IMR-90 (cell line): ENCODE measurements around the gene MIOX. TPM values are rescaled to one million over a fixed set of nuclear protein-coding genes. Genes with fewer than 3 reads are reported as not detected.

Experiments
- ATAC-seq: fragments of 200-7000 bp; cut with Tn5 transposase; 2 replicates; pipeline ENCODE4 v1.9.1; 2020; ENCODE audit warnings: low read depth, mild to moderate bottlenecking, moderate library complexity
- BruUV-seq: library from RNA; stranded (reverse); fragments of 400-500 nt; replicated peaks from 2 replicates; lab custom pipeline; 2021; lab: Mats Ljungman, UMichigan
- CTCF ChIA-PET: fragments of 300-600 bp; formaldehyde crosslinking; extraction: SDS; loops from one replicate; lab custom pipeline; 2021; ENCODE audit warnings: antibody characterized with exemption; lab: Yijun Ruan, JAX
- POLR2A ChIA-PET: fragments of 300-600 bp; sonication (Branson Sonifier 250); formaldehyde crosslinking; loops from one replicate; lab custom pipeline; 2022; ENCODE audit warnings: antibody characterized with exemption; ENCODE audit not compliant: unreplicated experiment; lab: Charles Lee
- DNase-seq: peaks from one replicate; pipeline ENCODE4 v3.0.0; 2013
- H2AFZ ChIP-seq: replicated peaks from 2 replicates; pipeline ENCODE3; 2013; ENCODE audit warnings: low read length, mild to moderate bottlenecking; ENCODE audit not compliant: poor library complexity
- H2AK5ac ChIP-seq: 2 replicates; pipeline ENCODE4 v1.6.1; 2013; ENCODE audit warnings: low read depth, low read length, inconsistent platforms
- H2AK9ac ChIP-seq: replicated peaks from 2 replicates; pipeline ENCODE3; 2013; ENCODE audit warnings: mild to moderate bottlenecking, low read depth, low read length, moderate library complexity; ENCODE audit not compliant: poor library complexity
- H2BK120ac ChIP-seq: 2 replicates; pipeline ENCODE4 v1.6.1; 2013; ENCODE audit warnings: low read depth, low read length, inconsistent platforms
- H2BK15ac ChIP-seq: 3 replicates; pipeline ENCODE4 v1.6.1; 2013; ENCODE audit warnings: low read depth, low read length, inconsistent platforms
- H2BK20ac ChIP-seq: 2 replicates; pipeline ENCODE4 v1.6.1; 2013; ENCODE audit warnings: low read depth, mild to moderate bottlenecking, inconsistent platforms, low read length, moderate library complexity
- H2BK5ac ChIP-seq: 2 replicates; pipeline ENCODE4 v1.6.1; 2013; ENCODE audit warnings: mild to moderate bottlenecking, low read depth, low read length, inconsistent platforms; ENCODE audit not compliant: poor library complexity, severe bottlenecking
- H3K14ac ChIP-seq: replicated peaks from 2 replicates; pipeline ENCODE4 v1.6.1; 2013; ENCODE audit warnings: low read depth, low read length, inconsistent platforms
- H3K18ac ChIP-seq: 2 replicates; pipeline ENCODE4 v1.6.1; 2013; ENCODE audit warnings: low read depth, low read length, control low read depth
- H3K23ac ChIP-seq: 2 replicates; pipeline ENCODE4 v1.6.1; 2013; ENCODE audit warnings: low read depth, low read length, inconsistent platforms
- H3K27ac ChIP-seq: 2 replicates; pipeline ENCODE4 v1.5.1; 2013; ENCODE audit warnings: mild to moderate bottlenecking, control low read depth, low read length; ENCODE audit not compliant: insufficient read depth
- H3K27me3 ChIP-seq: 2 replicates; pipeline ENCODE4 v1.6.1; 2013; ENCODE audit warnings: low read length; ENCODE audit not compliant: control insufficient read depth, insufficient read depth
- H3K36me3 ChIP-seq: 2 replicates; pipeline ENCODE4 v1.6.1; 2013; ENCODE audit warnings: low read length, mixed read lengths; ENCODE audit not compliant: control insufficient read depth, insufficient read depth
- H3K4ac ChIP-seq: 2 replicates; pipeline ENCODE4 v1.6.1; 2013; ENCODE audit warnings: low read depth, low read length, inconsistent platforms
- H3K4me1 ChIP-seq: 2 replicates; pipeline ENCODE4 v1.6.1; 2013; ENCODE audit warnings: low read length, mixed read lengths; ENCODE audit not compliant: control insufficient read depth, insufficient read depth
- H3K4me2 ChIP-seq: 2 replicates; pipeline ENCODE4 v1.6.1; 2013; ENCODE audit warnings: low read depth, mild to moderate bottlenecking, control low read depth, low read length, moderate library complexity
- H3K4me3 ChIP-seq: 2 replicates; pipeline ENCODE4 v1.5.1; 2013; ENCODE audit warnings: low read depth, mild to moderate bottlenecking, control low read depth, low read length, moderate library complexity; ENCODE audit not compliant: insufficient read depth
- H3K56ac ChIP-seq: 2 replicates; pipeline ENCODE4 v1.6.1; 2013; ENCODE audit warnings: low read length, inconsistent platforms; ENCODE audit not compliant: insufficient read depth; ENCODE audit errors: extremely low read depth
- H3K79me1 ChIP-seq, 2 experiments: 2 replicates each; pipeline ENCODE4 v1.6.1; 2013; ENCODE audit warnings: low read length in 2 of 2, inconsistent platforms in 1 of 2, low read depth in 1 of 2
- H3K9ac ChIP-seq: 2 replicates; pipeline ENCODE4 v1.6.1; 2013; ENCODE audit warnings: low read depth, low read length, control low read depth
- H3K9me1 ChIP-seq: 2 replicates; pipeline ENCODE4 v1.6.1; 2013; ENCODE audit warnings: low read length, inconsistent platforms; ENCODE audit not compliant: insufficient read depth
- H3K9me3 ChIP-seq: 2 replicates; pipeline ENCODE4 v1.6.1; 2013; ENCODE audit warnings: low read length; ENCODE audit not compliant: control insufficient read depth, insufficient read depth
- H4K20me1 ChIP-seq: 2 replicates; pipeline ENCODE4 v1.6.1; 2013; ENCODE audit warnings: low read length, inconsistent platforms; ENCODE audit not compliant: insufficient read depth
- H4K5ac ChIP-seq: 2 replicates; pipeline ENCODE4 v1.6.1; 2013; ENCODE audit warnings: mild to moderate bottlenecking, low read depth, low read length, control low read depth
- H4K8ac ChIP-seq, 2 experiments: 2 replicates each; pipeline ENCODE4 v1.6.1; 2013; ENCODE audit warnings: low read depth in 2 of 2, low read length in 2 of 2, control low read depth in 1 of 2, inconsistent platforms in 1 of 2
- H4K91ac ChIP-seq: 2 replicates; pipeline ENCODE4 v1.6.1; 2013; ENCODE audit warnings: low read depth, low read length, inconsistent platforms; ENCODE audit not compliant: insufficient read depth
- CEBPB ChIP-seq: IDR thresholded peaks from 2 replicates; pipeline ENCODE4 v1.6.1; 2012; ENCODE audit warnings: low read depth, low read length, improper control_type of control experiment
- CHD1 ChIP-seq: IDR thresholded peaks from 2 replicates; pipeline ENCODE4 v1.6.1; 2012; ENCODE audit warnings: low read depth, low read length, improper control_type of control experiment
- FOS ChIP-seq: fragments of 150-350 bp; IDR thresholded peaks from 2 replicates; pipeline ENCODE4 v1.6.1; 2016; ENCODE audit warnings: low read depth, low read length
- MAFK ChIP-seq: IDR thresholded peaks from 2 replicates; pipeline ENCODE4 v1.6.1; 2012; ENCODE audit warnings: low read depth, low read length, improper control_type of control experiment
- MXI1 ChIP-seq: IDR thresholded peaks from 2 replicates; pipeline ENCODE4 v1.6.1; 2012; ENCODE audit warnings: low read depth, mild to moderate bottlenecking, low read length, moderate library complexity, borderline replicate concordance
- POLR2A ChIP-seq: IDR thresholded peaks from 2 replicates; pipeline ENCODE4 v1.6.1; 2012; ENCODE audit warnings: mild to moderate bottlenecking, low read depth, low read length
- RAD21 ChIP-seq: IDR thresholded peaks from 2 replicates; pipeline ENCODE4 v1.6.1; 2012; ENCODE audit warnings: low read length, improper control_type of control experiment
- WGBS, 2 experiments: methylation state at CpG; one replicate each; pipeline versions ENCODE4 v1.1.5 to v1.1.7; 2013; ENCODE audit warnings: missing lambda C conversion rate in 2 of 2; ENCODE audit not compliant: insufficient read length in 1 of 2; ENCODE audit errors: extremely low coverage in 2 of 2; 5-methylcytosine and 5-hydroxymethylcytosine counted together
- dilution Hi-C: fragments of 300-500 bp; cut with HindIII; formaldehyde crosslinking; loops from one replicate; pipeline ENCODE4 v1.14.3; 2018; ENCODE audit warnings: low sequenced_read_pairs; ENCODE audit not compliant: unreplicated experiment
- in situ Hi-C: fragments of 300-500 bp; cut with MboI; formaldehyde crosslinking; loops from 3 replicates; pipeline ENCODE4 v1.14.3; 2019; ENCODE audit warnings: low sequenced_read_pairs, inconsistent platforms, mixed read lengths
- intact Hi-C: fragments of 100-400 bp; cut with micrococcal nuclease; formaldehyde crosslinking; loops from 2 replicates; pipeline ENCODE4 v1.10.0; 2022
- polyA plus RNA-seq, 3 experiments: library from polyadenylated mRNA; depleted of rRNA; stranded (reverse); fragments of >200 nt; gene quantifications; 2 replicates each; pipeline ENCODE4 v1.2.3, GENCODE V29; 2012; ENCODE audit warnings: low replicate concordance in 1 of 3
- total RNA-seq: library from RNA; depleted of rRNA; stranded (reverse); fragments of >200 nt; gene quantifications from 2 replicates; pipeline ENCODE4 v1.2.3, GENCODE V29; 2012
- TF ChIP-seq, protein P1 (sequence below): fragments of 150-350 bp; IDR thresholded peaks from 2 replicates; pipeline ENCODE4 v1.6.1; 2016; ENCODE audit warnings: low read depth, mild to moderate bottlenecking, low read length, moderate library complexity, borderline replicate concordance
- TF ChIP-seq, protein P2 (sequence below): conservative IDR thresholded peaks from 2 replicates; pipeline ENCODE4 v1.5.1; 2012; ENCODE audit warnings: mild to moderate bottlenecking, low read depth, low read length, improper control_type of control experiment

The MIOX gene
- total and polyA plus RNA-seq, 2 of the 4 experiments (the other 2 are of a cell fraction) = not detected

DNA sequence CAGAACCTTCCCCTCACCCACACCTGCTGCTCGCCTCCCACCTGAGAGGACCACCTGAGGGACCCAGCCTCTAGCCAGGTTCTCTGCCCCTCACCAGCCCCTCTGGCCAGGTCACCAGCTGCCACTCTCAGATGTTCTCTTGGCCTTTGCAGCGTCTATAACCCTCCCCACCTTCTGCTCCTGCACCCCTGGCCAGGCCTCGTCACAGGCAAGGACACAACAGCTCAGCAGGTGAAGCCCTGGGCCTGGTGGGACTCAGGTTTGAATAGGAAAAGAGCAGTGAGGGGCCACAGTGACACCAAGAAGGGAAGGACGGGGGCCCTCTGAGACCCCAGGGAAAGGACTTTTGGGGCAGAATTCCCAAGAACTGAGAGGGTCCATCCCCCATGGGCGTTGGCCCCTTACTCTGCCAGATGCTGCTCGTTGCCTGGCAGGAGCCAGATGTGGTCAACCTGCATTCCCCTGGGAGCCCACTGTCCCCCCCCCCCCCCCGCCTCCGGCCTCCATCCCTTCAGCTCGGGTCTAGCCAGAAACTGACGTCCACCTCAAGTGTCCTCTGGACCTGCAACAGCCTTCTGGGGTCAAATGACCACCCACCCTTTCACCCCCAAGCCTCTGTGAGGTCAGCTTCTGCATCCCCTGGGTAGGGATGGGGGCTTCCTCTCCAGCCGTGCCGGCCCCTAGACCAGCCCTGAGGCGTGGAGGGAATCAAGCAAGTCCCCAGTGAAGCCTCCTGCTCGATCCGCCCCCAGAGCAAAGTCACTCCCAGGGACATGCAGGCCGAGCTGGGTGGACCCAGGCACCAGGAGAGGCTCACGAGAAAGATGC, 40.6 kb upstream of the MIOX start:
- H2AFZ ChIP-seq = no peak overlapping the region
- H3K79me1 ChIP-seq = peaks cover 0 to 16% of the 10 kb centered on the region in 2 experiments; a peak in 1 of 4 replicates
- DNase-seq = no peak
- H2BK5ac ChIP-seq = no peak overlapping the region
- H3K23ac ChIP-seq = no peak overlapping the region
- H2BK120ac ChIP-seq = no peak overlapping the region
- no peak overlapping the region for H2BK20ac ChIP-seq
- H3K14ac ChIP-seq = no peak overlapping the region
- H3K27me3 ChIP-seq = no peaks in the 10 kb centered on the region
- no peak overlapping the region for H3K4ac ChIP-seq
- peaks cover 56% of the 10 kb centered on the region for H3K36me3 ChIP-seq
- WGBS, 2 experiments = 91% methylated on average over 5 of the region's 17 CpGs; no CpG with 5 or more reads in 1 of the 2 experiments
- H3K4me3 ChIP-seq = no peak overlapping the region
- no peak overlapping the region for H4K91ac ChIP-seq
- POLR2A ChIA-PET = no interaction called here
- dilution Hi-C loops = no loop called here
- H3K9me1 ChIP-seq = no peaks in the 10 kb centered on the region
- no peak overlapping the region for H2BK15ac ChIP-seq
- no peak overlapping the region for H3K9ac ChIP-seq
- intact Hi-C loops = no loop called here
- no peak overlapping the region for H3K18ac ChIP-seq
- no peaks in the 10 kb centered on the region for H3K9me3 ChIP-seq
- H4K8ac ChIP-seq = no peak overlapping the region
- H3K56ac ChIP-seq = no peak overlapping the region
- no peak for ATAC-seq
- no peaks in the 10 kb centered on the region for H3K4me1 ChIP-seq
- no peak overlapping the region for H2AK5ac ChIP-seq
- peaks cover 28% of the 10 kb centered on the region for H4K20me1 ChIP-seq
- BruUV-seq = no TSS peak
- no peak overlapping the region for H4K5ac ChIP-seq
- CTCF ChIA-PET = no interaction called here
- in situ Hi-C loops = no loop called here
- no peak overlapping the region for H2AK9ac ChIP-seq
- H3K27ac ChIP-seq = no peak overlapping the region
- TF ChIP-seq, protein P1, sequence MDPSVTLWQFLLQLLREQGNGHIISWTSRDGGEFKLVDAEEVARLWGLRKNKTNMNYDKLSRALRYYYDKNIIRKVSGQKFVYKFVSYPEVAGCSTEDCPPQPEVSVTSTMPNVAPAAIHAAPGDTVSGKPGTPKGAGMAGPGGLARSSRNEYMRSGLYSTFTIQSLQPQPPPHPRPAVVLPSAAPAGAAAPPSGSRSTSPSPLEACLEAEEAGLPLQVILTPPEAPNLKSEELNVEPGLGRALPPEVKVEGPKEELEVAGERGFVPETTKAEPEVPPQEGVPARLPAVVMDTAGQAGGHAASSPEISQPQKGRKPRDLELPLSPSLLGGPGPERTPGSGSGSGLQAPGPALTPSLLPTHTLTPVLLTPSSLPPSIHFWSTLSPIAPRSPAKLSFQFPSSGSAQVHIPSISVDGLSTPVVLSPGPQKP = no peak
- no peak for TF ChIP-seq RAD21
- TF ChIP-seq CEBPB = no peak
- no peak for TF ChIP-seq POLR2A
- TF ChIP-seq FOS = no peak
- no peak for TF ChIP-seq MAFK
- TF ChIP-seq MXI1 = no peak
- no peak for TF ChIP-seq CHD1
- TF ChIP-seq, protein P2, sequence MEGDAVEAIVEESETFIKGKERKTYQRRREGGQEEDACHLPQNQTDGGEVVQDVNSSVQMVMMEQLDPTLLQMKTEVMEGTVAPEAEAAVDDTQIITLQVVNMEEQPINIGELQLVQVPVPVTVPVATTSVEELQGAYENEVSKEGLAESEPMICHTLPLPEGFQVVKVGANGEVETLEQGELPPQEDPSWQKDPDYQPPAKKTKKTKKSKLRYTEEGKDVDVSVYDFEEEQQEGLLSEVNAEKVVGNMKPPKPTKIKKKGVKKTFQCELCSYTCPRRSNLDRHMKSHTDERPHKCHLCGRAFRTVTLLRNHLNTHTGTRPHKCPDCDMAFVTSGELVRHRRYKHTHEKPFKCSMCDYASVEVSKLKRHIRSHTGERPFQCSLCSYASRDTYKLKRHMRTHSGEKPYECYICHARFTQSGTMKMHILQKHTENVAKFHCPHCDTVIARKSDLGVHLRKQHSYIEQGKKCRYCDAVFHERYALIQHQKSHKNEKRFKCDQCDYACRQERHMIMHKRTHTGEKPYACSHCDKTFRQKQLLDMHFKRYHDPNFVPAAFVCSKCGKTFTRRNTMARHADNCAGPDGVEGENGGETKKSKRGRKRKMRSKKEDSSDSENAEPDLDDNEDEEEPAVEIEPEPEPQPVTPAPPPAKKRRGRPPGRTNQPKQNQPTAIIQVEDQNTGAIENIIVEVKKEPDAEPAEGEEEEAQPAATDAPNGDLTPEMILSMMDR = no peak
- no peak overlapping the region for H3K4me2 ChIP-seq
